Body of pancreas (tissue), 4 donors: Measurements from ENCODE around the gene HNRNPM. TPM values are rescaled to one million over a fixed set of nuclear protein-coding genes. Genes with fewer than 3 reads are reported as not detected.

Experiments
- ATAC-seq: fragments of 150-250 bp; one replicate; pipeline ENCODE4 v1.9.1; 2016
- DNase-seq, 4 donors: peaks; one replicate each; pipeline ENCODE4 v3.0.0-alpha.2; 2019
- H3K27ac ChIP-seq, 4 donors: fragments of 200-600 bp; sonication (generic); 1 replicate in 3 of 4; 2 replicates in 1 of 4; pipeline versions ENCODE4 v1.5.1 to v1.6.1; 2016 to 2019; ENCODE audit warnings: mild to moderate bottlenecking in 1 of 4, mixed read lengths in 1 of 4, moderate library complexity in 1 of 4
- H3K27me3 ChIP-seq, 2 donors: fragments of 200-600 bp; sonication (generic); one replicate each; pipeline ENCODE4 v1.6.0; 2016; ENCODE audit warnings: mild to moderate bottlenecking in 1 of 2
- H3K36me3 ChIP-seq, 2 donors: fragments of 200-600 bp; sonication (generic); replicated peaks in 1 of 2; 2 replicates each; pipeline ENCODE4 v1.5.1; 2016; ENCODE audit warnings: low read depth in 2 of 2; ENCODE audit not compliant: insufficient read depth in 1 of 2
- H3K4me1 ChIP-seq: fragments of 200-600 bp; sonication (generic); one replicate; pipeline ENCODE4 v1.6.0; 2016
- H3K4me3 ChIP-seq, 2 donors: fragments of 200-600 bp; sonication (generic); 1 replicate in 1 of 2; 2 replicates in 1 of 2; pipeline ENCODE4 v1.5.1; 2016 to 2019
- H3K9me3 ChIP-seq, 3 donors: fragments of 200-600 bp; sonication (generic); 1 replicate in 2 of 3; 2 replicates in 1 of 3; pipeline ENCODE4 v1.5.1; 2016
- POLR2A ChIP-seq, 3 donors: fragments of 450-650 bp; IDR thresholded peaks; one replicate each; pipeline ENCODE4 v1.6.1; 2016; ENCODE audit warnings: antibody characterized with exemption in 3 of 3, mild to moderate bottlenecking in 2 of 3
- WGBS, 2 donors: methylation state at CpG; one replicate each; pipeline ENCODE4 v1.1.5; 2017; 5-methylcytosine and 5-hydroxymethylcytosine counted together
- intact Hi-C: fragments of 100-400 bp; cut with DNase I; formaldehyde crosslinking; loops from one replicate; pipeline ENCODE4 v1.15.1; 2023
- total RNA-seq, 2 donors: library from RNA; depleted of rRNA; stranded (reverse); fragments of >200 nt; gene quantifications; one replicate each; pipeline ENCODE4 v1.1.0, GENCODE V29; 2016
- TF ChIP-seq, protein P1 (sequence below), 7 experiments: fragments of 450-650 bp in 4 of 7; fragments of 200-600 bp in 3 of 7; sonication (generic) in 3 of 7; IDR thresholded peaks; one replicate each; pipeline ENCODE4 v1.5.1; 2016 to 2019; ENCODE audit warnings: antibody characterized with exemption in 7 of 7

The HNRNPM gene
- total RNA-seq, 2 donors from 2014 or later = 64.9 to 146 TPM

DNA sequence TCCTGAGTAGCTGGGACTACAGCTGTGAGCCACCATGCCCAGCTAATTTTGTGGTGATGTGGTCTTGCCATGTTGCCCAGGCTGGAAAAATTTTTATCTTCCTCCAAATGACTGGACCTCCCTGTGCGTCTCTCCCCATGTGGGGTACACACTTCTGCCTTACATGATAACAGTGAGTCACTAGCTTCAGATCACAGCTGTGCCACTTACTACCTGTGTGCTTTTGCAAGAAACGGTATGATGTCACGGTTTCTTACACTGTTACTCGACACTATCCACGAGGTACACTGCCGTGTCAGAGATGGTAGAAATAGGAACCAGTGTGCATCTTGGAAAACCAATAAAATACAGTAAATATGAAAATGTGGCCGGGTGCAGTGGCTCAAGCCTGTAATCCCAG, 86.7 kb downstream of the HNRNPM start:
- Histone ChIP-seq H3K36me3 (no peaks in the 10 kb centered on the region), H3K4me3 (no peak overlapping the region)

DNA sequence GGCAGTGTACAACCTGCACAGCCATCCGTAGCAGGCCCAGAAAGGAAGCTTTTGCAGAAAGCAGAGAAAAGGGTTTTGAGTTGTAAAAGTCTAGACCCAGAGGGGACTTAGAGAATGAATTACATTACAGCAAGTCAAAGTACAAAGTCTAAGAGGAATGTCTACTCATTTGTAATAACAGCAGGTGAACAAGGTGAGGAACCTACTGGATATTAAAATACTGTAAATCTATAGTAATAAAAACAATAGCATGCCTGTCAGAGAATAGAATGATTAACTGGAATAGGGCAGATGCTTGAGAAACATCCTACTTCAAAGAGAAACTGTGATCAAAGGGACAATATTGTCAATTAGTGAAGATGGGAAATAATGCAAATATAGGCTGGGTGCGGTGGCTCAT, 87.5 kb downstream of the HNRNPM start:
- H3K4me3 ChIP-seq = no peak overlapping the region
- H3K27me3 ChIP-seq = no peaks in the 10 kb centered on the region
- no peaks in the 10 kb centered on the region for H3K36me3 ChIP-seq
- H3K4me1 ChIP-seq = no peaks in the 10 kb centered on the region
- no peaks in the 10 kb centered on the region for H3K9me3 ChIP-seq
- TF ChIP-seq, protein P1, sequence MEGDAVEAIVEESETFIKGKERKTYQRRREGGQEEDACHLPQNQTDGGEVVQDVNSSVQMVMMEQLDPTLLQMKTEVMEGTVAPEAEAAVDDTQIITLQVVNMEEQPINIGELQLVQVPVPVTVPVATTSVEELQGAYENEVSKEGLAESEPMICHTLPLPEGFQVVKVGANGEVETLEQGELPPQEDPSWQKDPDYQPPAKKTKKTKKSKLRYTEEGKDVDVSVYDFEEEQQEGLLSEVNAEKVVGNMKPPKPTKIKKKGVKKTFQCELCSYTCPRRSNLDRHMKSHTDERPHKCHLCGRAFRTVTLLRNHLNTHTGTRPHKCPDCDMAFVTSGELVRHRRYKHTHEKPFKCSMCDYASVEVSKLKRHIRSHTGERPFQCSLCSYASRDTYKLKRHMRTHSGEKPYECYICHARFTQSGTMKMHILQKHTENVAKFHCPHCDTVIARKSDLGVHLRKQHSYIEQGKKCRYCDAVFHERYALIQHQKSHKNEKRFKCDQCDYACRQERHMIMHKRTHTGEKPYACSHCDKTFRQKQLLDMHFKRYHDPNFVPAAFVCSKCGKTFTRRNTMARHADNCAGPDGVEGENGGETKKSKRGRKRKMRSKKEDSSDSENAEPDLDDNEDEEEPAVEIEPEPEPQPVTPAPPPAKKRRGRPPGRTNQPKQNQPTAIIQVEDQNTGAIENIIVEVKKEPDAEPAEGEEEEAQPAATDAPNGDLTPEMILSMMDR (IDR thresholded peaks at IDR 0.05) = no peak
- TF ChIP-seq POLR2A (IDR thresholded peaks at IDR 0.05) = no peak
- intact Hi-C loops = no loop called here
- ATAC-seq (no peak), DNase-seq (no peak)
- H3K27ac ChIP-seq = no peak overlapping the region
- WGBS, 2 donors = 49 to 64% methylated on average over 2 of the region's 2 CpGs

More for the DNA sequence above, 86.7 kb downstream of the HNRNPM start:
- ATAC-seq = no peak
- Histone ChIP-seq H3K27ac (no peak overlapping the region), H3K27me3 (no peaks in the 10 kb centered on the region), H3K9me3 (no peaks in the 10 kb centered on the region), H3K4me1 (peaks cover 7% of the 10 kb centered on the region)
- intact Hi-C loops = no loop called here
- no peak for DNase-seq
- 77 to 85% methylated on average over 7 of the region's 7 CpGs for WGBS, 2 donors
- no peak for TF ChIP-seq POLR2A (IDR thresholded peaks at IDR 0.05)
- TF ChIP-seq, protein P1 (IDR thresholded peaks at IDR 0.05) = no peak

- no peaks in the 10 kb centered on the region for H3K27me3 ChIP-seq
- no peaks in the 10 kb centered on the region for H3K36me3 ChIP-seq
- H3K4me3 ChIP-seq = no peak overlapping the region
- TF ChIP-seq POLR2A (IDR thresholded peaks at IDR 0.05) = no peak
- TF ChIP-seq, protein P1 (IDR thresholded peaks at IDR 0.05) = no peak
- WGBS, 2 donors = 62 to 78% methylated on average over 17 to 19 of the region's 22 CpGs
- ATAC-seq (no peak), DNase-seq (no peak)
- intact Hi-C loops = no loop called here
- H3K4me1 ChIP-seq = no peaks in the 10 kb centered on the region
- no peaks in the 10 kb centered on the region for H3K9me3 ChIP-seq
- H3K27ac ChIP-seq = no peak overlapping the region
Measured at GRCh38 chr19:8536282-8536681, 91.5 kb downstream of the HNRNPM start.

GRCh38 chr19:8537099-8537498, 92.3 kb downstream of the HNRNPM start:
- Histone ChIP-seq H3K36me3 (no peaks in the 10 kb centered on the region), H3K9me3 (no peaks in the 10 kb centered on the region), H3K4me1 (no peaks in the 10 kb centered on the region), H3K4me3 (no peak overlapping the region), H3K27me3 (no peaks in the 10 kb centered on the region), H3K27ac (no peak overlapping the region)
- no peak for TF ChIP-seq POLR2A (IDR thresholded peaks at IDR 0.05)
- TF ChIP-seq, protein P1 (IDR thresholded peaks at IDR 0.05) = no peak
- intact Hi-C loops = no loop called here
- DNase-seq = no peak
- 76 to 82% methylated on average over 3 of the region's 3 CpGs for WGBS, 2 donors
- no peak for ATAC-seq

Other genes with a start within 250 kb of the HNRNPM start
- gene CERS4, start 235.6 kb upstream of the HNRNPM start, total RNA-seq = 10 to 100 TPM; 53.1 to 87.4 TPM
- gene CD320, start 136.6 kb upstream of the HNRNPM start, total RNA-seq = 10 to 100 TPM; 34.0 to 41.2 TPM
- 1 to 10 TPM; 4.3 to 6.7 TPM for gene NDUFA7, start 123.6 kb upstream of the HNRNPM start, total RNA-seq
- 100 to 1,000 TPM; 322 to 334 TPM for gene RPS28, start 123.5 kb upstream of the HNRNPM start, total RNA-seq
- gene KANK3, start 101.7 kb upstream of the HNRNPM start, total RNA-seq = 10 to 100 TPM in 1 of 2 donors, 1 to 10 TPM in 1; 9.1 to 25.7 TPM
- 100 to 1,000 TPM in 1 of 2 donors, 10 to 100 TPM in 1; 68.7 to 110 TPM for gene ANGPTL4, start 80.8 kb upstream of the HNRNPM start, total RNA-seq
- 10 to 100 TPM; 47.7 to 50.4 TPM for gene RAB11B, start 54.6 kb upstream of the HNRNPM start, total RNA-seq
- gene MARCHF2, start 31.7 kb upstream of the HNRNPM start, total RNA-seq = 10 to 100 TPM; 32.9 to 35.9 TPM
- gene PRAM1, start 57.7 kb downstream of the HNRNPM start, total RNA-seq = under 1 TPM; 0.26 to 0.33 TPM
- 10 to 100 TPM; 25.4 to 34.2 TPM for gene ZNF414, start 69.2 kb downstream of the HNRNPM start, total RNA-seq
- 1 to 10 TPM; 2.0 to 8.0 TPM for gene MYO1F, start 132.5 kb downstream of the HNRNPM start, total RNA-seq
- 10 to 100 TPM; 19.1 to 36.6 TPM for gene ADAMTS10, start 165.7 kb downstream of the HNRNPM start, total RNA-seq
- not detected for gene NFILZ, start 185.7 kb downstream of the HNRNPM start, total RNA-seq